ENCODE data around the gene AVEN.

GRCh38 chr15:33864360-33865075 lies 174.5 kb downstream of the AVEN start:
- TF ChIP-seq CTCF (optimal IDR thresholded peaks at IDR 0.05 in 1 of 3, IDR thresholded peaks at IDR 0.05 in 1 of 3, conservative IDR thresholded peaks at IDR 0.05 in 1 of 3; ENCODE audit: extremely low read depth in 1 of 3, insufficient read depth in 2 of 3, low read length in 3 of 3) (no peak), EZH2 (IDR thresholded peaks at IDR 0.05; ENCODE audit: low read length) (no peak)
